A673 (cell line): ENCODE results near the gene ODAD4. TPM values are rescaled to one million over a fixed set of nuclear protein-coding genes. Genes with fewer than 3 reads are reported as not detected.
A peak's percentile ranks its signal among the peaks of the same experiment; 100 is the strongest.
"Not testable (repeated sequence)": the region's sequence is repeated elsewhere in the genome, so short reads cannot be mapped to it uniquely, and the experiment has no call there.

Experiments used
- BruUV-seq: library from RNA; stranded (reverse); fragments of 400-500 nt; replicated peaks from 2 replicates; lab custom pipeline; 2021; lab: Mats Ljungman, UMichigan
- CTCF ChIA-PET: fragments of 300-600 bp; sonication (Branson Sonifier 250); formaldehyde crosslinking; loops from one replicate; lab custom pipeline; 2022; ENCODE audit warnings: antibody characterized with exemption; lab: Charles Lee
- POLR2A ChIA-PET: fragments of 300-600 bp; sonication (Branson Sonifier 250); formaldehyde crosslinking; loops from one replicate; lab custom pipeline; 2022; ENCODE audit warnings: antibody characterized with exemption; ENCODE audit not compliant: low non-redundant PET; lab: Charles Lee
- DNase-seq: peaks from one replicate; pipeline ENCODE4 v3.0.0-alpha.2; 2015; ENCODE audit warnings: low spot score
- H3K27ac ChIP-seq: fragments of 200-600 bp; sonication (generic); 2 replicates; pipeline ENCODE4 v1.5.1; 2016; ENCODE audit warnings: mixed run types, low read depth, mild to moderate bottlenecking, mixed read lengths, antibody characterized with exemption, low read length; ENCODE audit not compliant: poor library complexity, severe bottlenecking
- H3K27me3 ChIP-seq: fragments of 200-600 bp; sonication (generic); replicated peaks from 2 replicates; pipeline ENCODE4 v1.6.1; 2017; ENCODE audit warnings: mixed run types, low read depth, mild to moderate bottlenecking, mixed read lengths, antibody characterized with exemption, low read length; ENCODE audit not compliant: insufficient read depth, poor library complexity
- H3K36me3 ChIP-seq: fragments of 200-600 bp; sonication (generic); 2 replicates; pipeline ENCODE4 v1.6.1; 2016; ENCODE audit warnings: mixed run types, mild to moderate bottlenecking, mixed read lengths, antibody characterized with exemption, low read length; ENCODE audit not compliant: insufficient read depth, poor library complexity, severe bottlenecking
- H3K4me1 ChIP-seq: fragments of 200-600 bp; sonication (generic); 2 replicates; pipeline ENCODE4 v1.6.1; 2017; ENCODE audit warnings: mixed run types, mild to moderate bottlenecking, mixed read lengths, antibody characterized with exemption, low read length; ENCODE audit not compliant: insufficient read depth, poor library complexity, severe bottlenecking
- H3K4me3 ChIP-seq: fragments of 200-600 bp; sonication (generic); 2 replicates; pipeline ENCODE4 v1.5.1; 2016; ENCODE audit warnings: low read depth, mixed run types, mild to moderate bottlenecking, mixed read lengths, low read length; ENCODE audit not compliant: poor library complexity, severe bottlenecking
- H3K9me3 ChIP-seq: fragments of 200-600 bp; sonication (generic); 2 replicates; pipeline ENCODE4 v1.6.1; 2016; ENCODE audit warnings: mixed run types, low read depth, mild to moderate bottlenecking, mixed read lengths, antibody characterized with exemption, low read length; ENCODE audit not compliant: poor library complexity, severe bottlenecking
- CTCF ChIP-seq: fragments of 300-800, 200-600 bp; sonication (generic); conservative IDR thresholded peaks from 2 replicates; pipeline ENCODE4 v1.5.1; 2017; ENCODE audit warnings: low read depth, mild to moderate bottlenecking, antibody characterized with exemption, low read length, moderate library complexity, mixed read lengths
- EZH2 ChIP-seq: fragments of 200-600 bp; sonication (generic); IDR thresholded peaks from 2 replicates; pipeline ENCODE4 v1.6.1; 2017; ENCODE audit warnings: borderline replicate concordance, low read depth, mild to moderate bottlenecking, mixed read lengths, antibody characterized with exemption, low read length; ENCODE audit not compliant: poor library complexity, severe bottlenecking
- intact Hi-C: fragments of 100-400 bp; cut with micrococcal nuclease; formaldehyde crosslinking; loops from one replicate; pipeline ENCODE4 v1.10.0; 2022; ENCODE audit not compliant: unreplicated experiment
- total RNA-seq: library from RNA; stranded (reverse); gene quantifications from 2 replicates; pipeline ENCODE4 v1.2.3, GENCODE V29; 2021

ODAD4 gene
- total RNA-seq, 1 experiment from 2014 or later, result 0.97 TPM

- no peak overlapping the region for H3K27ac ChIP-seq
- intact Hi-C loops, result no loop called here
- no peak overlapping the region for H3K4me3 ChIP-seq
- TF ChIP-seq CTCF, result no peak
- TF ChIP-seq EZH2, result no peak
- no peak for DNase-seq
- CTCF ChIA-PET, result no interaction called here
- H3K4me1 ChIP-seq, result peaks cover 8% of the 10 kb centered on the region
- no peaks in the 10 kb centered on the region for H3K36me3 ChIP-seq
- H3K27me3 ChIP-seq, result no peaks in the 10 kb centered on the region
- H3K9me3 ChIP-seq, result no peaks in the 10 kb centered on the region
- BruUV-seq, result no TSS peak
- POLR2A ChIA-PET, result no interaction called here
These were observed 9.8 kb upstream of the ODAD4 start for GRCh38 chr17:41920580-41920955.

GRCh38 chr17:41925991-41926590, 4.3 kb upstream of the ODAD4 start:
- no peaks in the 10 kb centered on the region for H3K27me3 ChIP-seq
- POLR2A ChIA-PET, result no interaction called here
- intact Hi-C loops, result no loop called here
- TF ChIP-seq CTCF (no peak), EZH2 (no peak)
- BruUV-seq, result no TSS peak
- H3K4me3 ChIP-seq, result no peak overlapping the region
- CTCF ChIA-PET, result no interaction called here
- H3K36me3 ChIP-seq, result no peaks in the 10 kb centered on the region
- no peak overlapping the region for H3K27ac ChIP-seq
- no peak for DNase-seq
- H3K4me1 ChIP-seq, result no peaks in the 10 kb centered on the region
- H3K9me3 ChIP-seq, result no peaks in the 10 kb centered on the region

- H3K4me1 ChIP-seq, result no peaks in the 10 kb centered on the region
- POLR2A ChIA-PET, result interaction anchor here (0.6 kb wide), 1 partner anchor 478 kb away, joined by 3 read pairs; no protein-coding TSS in a partner anchor
- no peaks in the 10 kb centered on the region for H3K36me3 ChIP-seq
- BruUV-seq, result no TSS peak
- intact Hi-C loops, result no loop called here
- no peak for DNase-seq
- H3K27me3 ChIP-seq, result no peaks in the 10 kb centered on the region
- no peaks in the 10 kb centered on the region for H3K9me3 ChIP-seq
- no peak overlapping the region for H3K4me3 ChIP-seq
- CTCF ChIA-PET, result no interaction called here
- no peak overlapping the region for H3K27ac ChIP-seq
- TF ChIP-seq EZH2, result no peak
- TF ChIP-seq CTCF, result no peak
These were observed 1.6 kb upstream of the ODAD4 start for GRCh38 chr17:41928693-41929251.

- H3K27me3 ChIP-seq, H3K36me3 ChIP-seq, DNase-seq, H3K9me3 ChIP-seq, intact Hi-C loops, H3K4me1 ChIP-seq: not testable (repeated sequence)
- POLR2A ChIA-PET, result interaction anchor here (0.5 to 1.0 kb wide), 3 partner anchors 36 to 239 kb away, joined by 4 to 8 read pairs (median 5); partner anchors contain the start of gene CNP
- Histone ChIP-seq H3K4me3 (peak overlapping the region; percentile 56), H3K27ac (peak overlapping the region; percentile 37)
- TSS peak; percentile 70 for BruUV-seq
- CTCF ChIA-PET, result interaction anchor here (0.5 to 0.8 kb wide), 3 partner anchors 12 to 605 kb away, joined by 3 to 5 read pairs (median 4); partner anchors contain the start of genes ACLY and NAGLU
These were observed 378 bp downstream of the ODAD4 start for GRCh38 chr17:41930833-41931156.

GRCh38 chr17:41931715-41932114, 1.3 kb downstream of the ODAD4 start:
- H3K27ac ChIP-seq, BruUV-seq, H3K27me3 ChIP-seq, H3K4me3 ChIP-seq, intact Hi-C loops, CTCF ChIA-PET, DNase-seq, H3K4me1 ChIP-seq, H3K9me3 ChIP-seq, POLR2A ChIA-PET, H3K36me3 ChIP-seq: not testable (repeated sequence)
